GM12801 (cell line): ENCODE data around the gene KIRREL1.

Experiments
- CTCF ChIP-seq: IDR thresholded peaks from one replicate; pipeline ENCODE4 v1.5.1; 2011; ENCODE audit warnings: control low read depth; ENCODE audit not compliant: insufficient read length; ENCODE audit errors: extremely low read depth

The KIRREL1 gene

GRCh38 chr1:157975228-157975950 is 18.1 kb upstream of the KIRREL1 start:
- no peak for TF ChIP-seq CTCF

GRCh38 chr1:157976888-157977287 is 16.6 kb upstream of the KIRREL1 start:
- no peak for TF ChIP-seq CTCF

GRCh38 chr1:157978586-157979403 is 14.7 kb upstream of the KIRREL1 start:
- TF ChIP-seq CTCF: no peak

- no peak for TF ChIP-seq CTCF
These were observed 11.3 kb upstream of the KIRREL1 start for GRCh38 chr1:157982136-157982535.

GRCh38 chr1:157983787-157984186 is 9.7 kb upstream of the KIRREL1 start:
- no peak for TF ChIP-seq CTCF

GRCh38 chr1:157984469-157984868 is 9.0 kb upstream of the KIRREL1 start:
- no peak for TF ChIP-seq CTCF

- no peak for TF ChIP-seq CTCF
These were observed 8.0 kb upstream of the KIRREL1 start for GRCh38 chr1:157985473-157985872.
